Esophagus squamous epithelium (tissue), 4 donors: ENCODE data around the gene E2F7.

Experiments used
- POLR2A ChIP-seq, 4 donors: fragments of 450-650 bp; IDR thresholded peaks; one replicate each; pipeline ENCODE4 v1.6.1; 2017; ENCODE audit warnings: antibody characterized with exemption in 4 of 4, mild to moderate bottlenecking in 4 of 4, moderate library complexity in 3 of 4
- TF ChIP-seq, protein P1 (sequence below), 6 experiments: fragments of 450-650 bp in 4 of 6; fragments of 200-600 bp in 2 of 6; sonication (generic) in 2 of 6; IDR thresholded peaks; one replicate each; pipeline ENCODE4 v1.5.1; 2016 to 2019; ENCODE audit warnings: antibody characterized with exemption in 6 of 6, mild to moderate bottlenecking in 4 of 6, moderate library complexity in 4 of 6

GRCh38 chr12:77070382-77070781 is 5.0 kb upstream of the E2F7 start:
- TF ChIP-seq, protein P1, sequence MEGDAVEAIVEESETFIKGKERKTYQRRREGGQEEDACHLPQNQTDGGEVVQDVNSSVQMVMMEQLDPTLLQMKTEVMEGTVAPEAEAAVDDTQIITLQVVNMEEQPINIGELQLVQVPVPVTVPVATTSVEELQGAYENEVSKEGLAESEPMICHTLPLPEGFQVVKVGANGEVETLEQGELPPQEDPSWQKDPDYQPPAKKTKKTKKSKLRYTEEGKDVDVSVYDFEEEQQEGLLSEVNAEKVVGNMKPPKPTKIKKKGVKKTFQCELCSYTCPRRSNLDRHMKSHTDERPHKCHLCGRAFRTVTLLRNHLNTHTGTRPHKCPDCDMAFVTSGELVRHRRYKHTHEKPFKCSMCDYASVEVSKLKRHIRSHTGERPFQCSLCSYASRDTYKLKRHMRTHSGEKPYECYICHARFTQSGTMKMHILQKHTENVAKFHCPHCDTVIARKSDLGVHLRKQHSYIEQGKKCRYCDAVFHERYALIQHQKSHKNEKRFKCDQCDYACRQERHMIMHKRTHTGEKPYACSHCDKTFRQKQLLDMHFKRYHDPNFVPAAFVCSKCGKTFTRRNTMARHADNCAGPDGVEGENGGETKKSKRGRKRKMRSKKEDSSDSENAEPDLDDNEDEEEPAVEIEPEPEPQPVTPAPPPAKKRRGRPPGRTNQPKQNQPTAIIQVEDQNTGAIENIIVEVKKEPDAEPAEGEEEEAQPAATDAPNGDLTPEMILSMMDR (IDR thresholded peaks at IDR 0.05) = no peak
- TF ChIP-seq POLR2A (IDR thresholded peaks at IDR 0.05) = no peak
